PC-3 (cell line): Measurements from ENCODE around the gene BTD. TPM values are rescaled to one million over a fixed set of nuclear protein-coding genes. Genes with fewer than 3 reads are reported as not detected.

ENCODE experiments used
- ATAC-seq: fragments of 200-7000 bp; cut with Tn5 transposase; 2 replicates; pipeline ENCODE4 v1.9.1; 2020; ENCODE audit warnings: mild to moderate bottlenecking, moderate library complexity
- BruUV-seq: library from RNA; stranded (reverse); fragments of 400-500 nt; replicated peaks from 2 replicates; lab custom pipeline; 2021; lab: Mats Ljungman, UMichigan
- CTCF ChIA-PET: fragments of 300-600 bp; sonication (Branson Sonifier 250); formaldehyde crosslinking; loops from one replicate; lab custom pipeline; 2022; ENCODE audit warnings: antibody characterized with exemption; lab: Charles Lee
- POLR2A ChIA-PET: fragments of 300-600 bp; sonication (Branson Sonifier 250); formaldehyde crosslinking; loops from one replicate; lab custom pipeline; 2022; ENCODE audit warnings: antibody characterized with exemption; ENCODE audit not compliant: unreplicated experiment; lab: Charles Lee
- DNase-seq: peaks from one replicate; pipeline ENCODE4 v3.0.0-alpha.2; 2015
- H2AFZ ChIP-seq: fragments of 300-600 bp; sonication (generic); 2 replicates; pipeline ENCODE4 v1.6.0; 2016; ENCODE audit warnings: antibody characterized with exemption, low read length
- H3F3A ChIP-seq: fragments of 300-600 bp; sonication (generic); one replicate; pipeline ENCODE4 v1.6.0; 2017; ENCODE audit warnings: antibody characterized with exemption, low read length, control low read depth, mild to moderate bottlenecking; ENCODE audit not compliant: unreplicated experiment
- H3K27ac ChIP-seq: fragments of 300-600 bp; sonication (generic); 2 replicates; pipeline ENCODE4 v1.5.1; 2016; ENCODE audit warnings: mild to moderate bottlenecking, low read length
- H3K27me3 ChIP-seq: fragments of 300-600 bp; sonication (generic); 2 replicates; pipeline ENCODE4 v1.6.1; 2016; ENCODE audit warnings: low read length, mixed read lengths
- H3K36me3 ChIP-seq: fragments of 300-600 bp; sonication (generic); 2 replicates; pipeline ENCODE4 v1.6.1; 2016; ENCODE audit warnings: low read depth, mixed run types, low read length, mixed read lengths
- H3K4me1 ChIP-seq: fragments of 300-600 bp; sonication (generic); 2 replicates; pipeline ENCODE4 v1.5.1; 2016; ENCODE audit warnings: low read length; ENCODE audit not compliant: insufficient read depth
- H3K4me2 ChIP-seq: fragments of 300-600 bp; sonication (generic); 2 replicates; pipeline ENCODE4 v1.6.0; 2016; ENCODE audit warnings: low read length
- H3K4me3 ChIP-seq: fragments of 300-600 bp; sonication (generic); 2 replicates; pipeline ENCODE4 v1.5.1; 2016; ENCODE audit warnings: mild to moderate bottlenecking, low read length, mixed read lengths
- H3K79me2 ChIP-seq: fragments of 300-600 bp; sonication (generic); 2 replicates; pipeline ENCODE4 v1.6.1; 2017; ENCODE audit warnings: low read length, mixed read lengths
- H3K9ac ChIP-seq: fragments of 300-600 bp; sonication (generic); 2 replicates; pipeline ENCODE4 v1.6.0; 2016; ENCODE audit warnings: mild to moderate bottlenecking, low read length
- H3K9me2 ChIP-seq: fragments of 300-600 bp; sonication (generic); replicated peaks from 2 replicates; pipeline ENCODE4 v1.6.1; 2016; ENCODE audit warnings: mixed run types, low read length, mixed read lengths
- H3K9me3 ChIP-seq: fragments of 300-600 bp; sonication (generic); 2 replicates; pipeline ENCODE4 v1.6.1; 2016; ENCODE audit warnings: low read length, mixed read lengths
- H4K20me1 ChIP-seq: fragments of 300-600 bp; sonication (generic); 2 replicates; pipeline ENCODE4 v1.6.1; 2016; ENCODE audit warnings: low read length, mixed read lengths
- EZH2 ChIP-seq: fragments of 300-600 bp; sonication (generic); IDR thresholded peaks from one replicate; pipeline ENCODE4 v1.6.1; 2017; ENCODE audit warnings: antibody characterized with exemption, mild to moderate bottlenecking, low read length; ENCODE audit not compliant: unreplicated experiment
- EZH2phosphoT487 ChIP-seq: fragments of 300-600 bp; sonication (generic); IDR thresholded peaks from 2 replicates; pipeline ENCODE4 v1.6.1; 2018; ENCODE audit warnings: mild to moderate bottlenecking, antibody characterized with exemption, low read length, borderline replicate concordance
- intact Hi-C: fragments of 100-400 bp; cut with micrococcal nuclease; formaldehyde crosslinking; loops from 2 replicates; pipeline ENCODE4 v1.9.0; 2023
- total RNA-seq: library from RNA; depleted of rRNA; stranded (reverse); fragments of >200 nt; gene quantifications from 2 replicates; pipeline ENCODE4 v1.2.3, GENCODE V29; 2014
- TF ChIP-seq, protein P1 (sequence below): fragments of 300-600 bp; sonication (generic); conservative IDR thresholded peaks from 2 replicates; pipeline ENCODE4 v1.5.1; 2017; ENCODE audit warnings: antibody characterized with exemption, low read depth, mild to moderate bottlenecking, low read length

The BTD gene
- total RNA-seq, 1 experiment from 2014 or later = 11.7 TPM

- POLR2A ChIA-PET = interaction anchor here (0.6 kb wide), 2 partner anchors 9 to 288 kb away, joined by 4 to 6 read pairs; no protein-coding TSS in a partner anchor
- Histone ChIP-seq H3F3A (no peaks in the 10 kb centered on the region), H3K79me2 (no peaks in the 10 kb centered on the region), H3K27ac (no peak overlapping the region), H3K4me2 (no peak overlapping the region), H3K4me1 (peaks cover 5% of the 10 kb centered on the region), H3K9me2 (no peaks in the 10 kb centered on the region), H2AFZ (no peak overlapping the region), H3K36me3 (peaks cover 6% of the 10 kb centered on the region; the same call in 1 of the 2 replicates), H3K9me3 (peaks cover 14% of the 10 kb centered on the region), H4K20me1 (no peaks in the 10 kb centered on the region), H3K4me3 (no peak overlapping the region), H3K9ac (no peak overlapping the region), H3K27me3 (no peaks in the 10 kb centered on the region)
- DNase-seq (no peak), ATAC-seq (no peak)
- TF ChIP-seq EZH2phosphoT487 (no peak), EZH2 (no peak)
- TF ChIP-seq, protein P1, sequence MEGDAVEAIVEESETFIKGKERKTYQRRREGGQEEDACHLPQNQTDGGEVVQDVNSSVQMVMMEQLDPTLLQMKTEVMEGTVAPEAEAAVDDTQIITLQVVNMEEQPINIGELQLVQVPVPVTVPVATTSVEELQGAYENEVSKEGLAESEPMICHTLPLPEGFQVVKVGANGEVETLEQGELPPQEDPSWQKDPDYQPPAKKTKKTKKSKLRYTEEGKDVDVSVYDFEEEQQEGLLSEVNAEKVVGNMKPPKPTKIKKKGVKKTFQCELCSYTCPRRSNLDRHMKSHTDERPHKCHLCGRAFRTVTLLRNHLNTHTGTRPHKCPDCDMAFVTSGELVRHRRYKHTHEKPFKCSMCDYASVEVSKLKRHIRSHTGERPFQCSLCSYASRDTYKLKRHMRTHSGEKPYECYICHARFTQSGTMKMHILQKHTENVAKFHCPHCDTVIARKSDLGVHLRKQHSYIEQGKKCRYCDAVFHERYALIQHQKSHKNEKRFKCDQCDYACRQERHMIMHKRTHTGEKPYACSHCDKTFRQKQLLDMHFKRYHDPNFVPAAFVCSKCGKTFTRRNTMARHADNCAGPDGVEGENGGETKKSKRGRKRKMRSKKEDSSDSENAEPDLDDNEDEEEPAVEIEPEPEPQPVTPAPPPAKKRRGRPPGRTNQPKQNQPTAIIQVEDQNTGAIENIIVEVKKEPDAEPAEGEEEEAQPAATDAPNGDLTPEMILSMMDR = no peak
- intact Hi-C loops = no loop called here
- CTCF ChIA-PET = no interaction called here
- BruUV-seq = no TSS peak
Observed at GRCh38 chr3:15654891-15655290, 53.3 kb downstream of the BTD start.

DNA sequence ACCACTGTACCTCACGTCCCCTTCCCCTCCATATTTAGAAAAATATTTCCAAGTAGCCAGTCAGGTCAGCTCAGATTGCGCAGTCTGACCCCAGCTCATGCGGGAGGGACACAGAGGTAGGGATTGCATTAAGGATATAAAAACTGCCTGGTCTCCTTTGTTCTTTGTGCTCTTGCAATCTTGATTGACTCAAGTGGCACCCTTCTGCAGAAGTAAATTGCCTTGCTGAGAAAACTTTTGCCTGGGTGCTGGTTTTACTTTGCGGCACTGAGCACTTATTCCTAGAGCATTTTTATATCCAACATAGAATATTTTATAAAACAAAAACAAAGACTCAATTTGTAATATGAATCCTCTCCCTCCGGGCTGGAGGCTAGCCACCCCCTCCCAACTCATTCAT lies 54.8 kb downstream of the BTD start:
- peaks cover 18% of the 10 kb centered on the region for H3K4me1 ChIP-seq
- H3K4me2 ChIP-seq = no peak overlapping the region
- no peaks in the 10 kb centered on the region for H3F3A ChIP-seq
- H3K27me3 ChIP-seq = no peaks in the 10 kb centered on the region
- ChIA-PET CTCF (no interaction called here), POLR2A (no interaction called here)
- H3K79me2 ChIP-seq = no peaks in the 10 kb centered on the region
- BruUV-seq = no TSS peak
- H3K4me3 ChIP-seq = no peak overlapping the region
- H3K36me3 ChIP-seq = peaks cover 6% of the 10 kb centered on the region; the same call in 1 of the 2 replicates
- intact Hi-C loops = no loop called here
- no peaks in the 10 kb centered on the region for H4K20me1 ChIP-seq
- no peak overlapping the region for H3K9ac ChIP-seq
- ATAC-seq (no peak), DNase-seq (peak; percentile 7)
- H3K9me3 ChIP-seq = peaks cover 14% of the 10 kb centered on the region
- no peak overlapping the region for H3K27ac ChIP-seq
- no peaks in the 10 kb centered on the region for H3K9me2 ChIP-seq
- TF ChIP-seq, protein P1 = no peak
- TF ChIP-seq EZH2 = no peak
- TF ChIP-seq EZH2phosphoT487 = no peak
- no peak overlapping the region for H2AFZ ChIP-seq

GRCh38 chr3:15657016-15657415 lies 55.5 kb downstream of the BTD start:
- no peak overlapping the region for H3K9ac ChIP-seq
- CTCF ChIA-PET = no interaction called here
- TF ChIP-seq EZH2 (no peak), EZH2phosphoT487 (no peak)
- TF ChIP-seq, protein P1 = no peak
- no peak overlapping the region for H3K4me2 ChIP-seq
- no TSS peak for BruUV-seq
- no peaks in the 10 kb centered on the region for H3K27me3 ChIP-seq
- ATAC-seq (no peak), DNase-seq (no peak)
- no peak overlapping the region for H3K27ac ChIP-seq
- no peak overlapping the region for H2AFZ ChIP-seq
- no peaks in the 10 kb centered on the region for H3K9me2 ChIP-seq
- H3K4me3 ChIP-seq = no peak overlapping the region
- intact Hi-C loops = no loop called here
- H3K4me1 ChIP-seq = peaks cover 18% of the 10 kb centered on the region
- no peaks in the 10 kb centered on the region for H3F3A ChIP-seq
- no peaks in the 10 kb centered on the region for H4K20me1 ChIP-seq
- H3K36me3 ChIP-seq = peaks cover 6% of the 10 kb centered on the region; the same call in 1 of the 2 replicates
- POLR2A ChIA-PET = no interaction called here
- H3K9me3 ChIP-seq = peaks cover 14% of the 10 kb centered on the region
- no peaks in the 10 kb centered on the region for H3K79me2 ChIP-seq
